ENCODE results near the gene CD34. TPM values are rescaled to one million over a fixed set of nuclear protein-coding genes. Genes with fewer than 3 reads are reported as not detected.

Gene CD34
- total RNA-seq, 1 experiment from 2014 or later, result not detected

- H3K9me2 ChIP-seq (ENCODE audit: insufficient read depth), result no peaks in the 10 kb centered on the region
- H3K4me3 ChIP-seq, result no peak overlapping the region
- ChIA-PET CTCF (interaction anchor here (0.5 kb wide), 1 partner anchor 84 kb away, joined by 6 read pairs; no protein-coding TSS in a partner anchor), POLR2A (ENCODE audit: unreplicated experiment) (no interaction called here)
- no peaks in the 10 kb centered on the region for H4K20me1 ChIP-seq (ENCODE audit: insufficient read depth)
- no peak for TF ChIP-seq CTCF (conservative IDR thresholded peaks at IDR 0.05)
- no peak for TF ChIP-seq EZH2 (IDR thresholded peaks at IDR 0.05; ENCODE audit: low read depth)
- H3K27me3 ChIP-seq (ENCODE audit: insufficient read depth, low read depth), result no peaks in the 10 kb centered on the region; the same call in 1 of the 2 replicates
- H3K79me2 ChIP-seq (ENCODE audit: low read depth), result no peaks in the 10 kb centered on the region
- intact Hi-C loops (cut with micrococcal nuclease; ENCODE audit: unreplicated experiment), result no loop called here
- no peaks in the 10 kb centered on the region for H3K36me3 ChIP-seq (ENCODE audit: low read depth)
- H3F3A ChIP-seq (ENCODE audit: insufficient read depth, low read depth), result no peaks in the 10 kb centered on the region
- no peaks in the 10 kb centered on the region for H3K4me1 ChIP-seq (replicated peaks; ENCODE audit: insufficient read depth)
- H3K4me2 ChIP-seq, result no peak overlapping the region
- DNase-seq, result no peak
- no peaks in the 10 kb centered on the region for H3K9me3 ChIP-seq (ENCODE audit: insufficient read depth, low read depth)
- no TSS peak for BruUV-seq (replicated peaks)
- H2AFZ ChIP-seq, result no peak overlapping the region
- H3K27ac ChIP-seq, result no peak overlapping the region
Measured at GRCh38 chr1:207938016-207938415, 27.1 kb upstream of the CD34 start.

DNA sequence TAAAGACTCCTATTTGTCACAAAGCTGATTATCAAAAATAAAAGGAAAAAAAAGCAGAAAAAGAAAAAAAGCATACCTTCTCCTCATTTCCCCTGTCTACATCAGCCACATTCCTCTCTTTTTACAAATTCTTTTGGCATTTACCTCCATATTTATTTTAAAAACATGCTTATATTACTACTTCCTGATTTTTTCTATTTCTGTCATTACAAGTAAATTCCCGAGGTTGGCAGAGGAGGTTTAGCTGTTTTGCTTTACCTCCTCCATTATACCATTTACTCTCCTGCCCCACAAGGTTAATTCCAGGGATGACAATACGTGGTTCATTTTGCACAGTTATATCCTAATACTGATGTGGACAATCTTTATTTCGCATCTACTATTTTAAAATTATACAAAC is 26.3 kb upstream of the CD34 start:
- TF ChIP-seq CTCF (conservative IDR thresholded peaks at IDR 0.05) (no peak), EZH2 (IDR thresholded peaks at IDR 0.05; ENCODE audit: low read depth) (no peak)
- Histone ChIP-seq H3K27me3 (ENCODE audit: insufficient read depth, low read depth) (no peaks in the 10 kb centered on the region; the same call in 1 of the 2 replicates), H3K36me3 (ENCODE audit: low read depth) (no peaks in the 10 kb centered on the region), H3K4me3 (no peak overlapping the region), H3K4me1 (replicated peaks; ENCODE audit: insufficient read depth) (no peaks in the 10 kb centered on the region), H3K79me2 (ENCODE audit: low read depth) (no peaks in the 10 kb centered on the region), H3K9me3 (ENCODE audit: insufficient read depth, low read depth) (no peaks in the 10 kb centered on the region), H3K4me2 (no peak overlapping the region), H3K27ac (no peak overlapping the region), H3F3A (ENCODE audit: insufficient read depth, low read depth) (no peaks in the 10 kb centered on the region), H2AFZ (no peak overlapping the region), H4K20me1 (ENCODE audit: insufficient read depth) (no peaks in the 10 kb centered on the region), H3K9me2 (ENCODE audit: insufficient read depth) (no peaks in the 10 kb centered on the region)
- DNase-seq, result no peak
- intact Hi-C loops (cut with micrococcal nuclease; ENCODE audit: unreplicated experiment), result no loop called here
- POLR2A ChIA-PET (ENCODE audit: unreplicated experiment), result no interaction called here
- CTCF ChIA-PET, result no interaction called here
- BruUV-seq (replicated peaks), result no TSS peak

DNA sequence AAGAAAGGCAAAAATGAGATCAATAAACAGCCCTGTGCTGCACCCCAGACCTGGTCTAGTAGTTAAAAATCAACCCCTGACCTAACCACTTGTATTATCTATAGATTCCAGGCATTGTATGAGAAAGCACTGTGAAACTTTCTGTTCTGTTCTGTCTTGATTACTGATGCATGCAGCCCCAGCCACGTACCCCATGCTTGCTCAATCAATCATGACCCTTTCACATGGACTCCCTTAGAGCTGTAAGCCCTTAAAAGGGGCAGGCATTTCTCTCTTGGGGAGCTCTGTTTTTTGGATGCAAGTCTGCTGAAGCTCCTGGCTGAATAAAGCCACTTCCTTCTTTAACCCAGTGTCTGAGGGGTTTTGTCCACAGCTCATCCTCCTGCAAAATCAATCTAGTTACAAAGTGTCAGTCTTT is 24.2 kb upstream of the CD34 start:
- DNase-seq, result no peak
- Histone ChIP-seq H2AFZ (no peak overlapping the region), H3K27ac (no peak overlapping the region), H3F3A (ENCODE audit: insufficient read depth, low read depth) (no peaks in the 10 kb centered on the region), H3K79me2 (ENCODE audit: low read depth) (no peaks in the 10 kb centered on the region), H3K4me1 (replicated peaks; ENCODE audit: insufficient read depth) (no peaks in the 10 kb centered on the region), H3K27me3 (ENCODE audit: insufficient read depth, low read depth) (no peaks in the 10 kb centered on the region), H3K36me3 (ENCODE audit: low read depth) (no peaks in the 10 kb centered on the region), H3K9me2 (ENCODE audit: insufficient read depth) (no peaks in the 10 kb centered on the region), H3K4me2 (no peak overlapping the region), H4K20me1 (ENCODE audit: insufficient read depth) (no peaks in the 10 kb centered on the region), H3K9me3 (ENCODE audit: insufficient read depth, low read depth) (no peaks in the 10 kb centered on the region), H3K4me3 (no peak overlapping the region)
- TF ChIP-seq EZH2 (IDR thresholded peaks at IDR 0.05; ENCODE audit: low read depth) (no peak), CTCF (conservative IDR thresholded peaks at IDR 0.05) (no peak)
- CTCF ChIA-PET, result no interaction called here
- no TSS peak for BruUV-seq (replicated peaks)
- POLR2A ChIA-PET (ENCODE audit: unreplicated experiment), result no interaction called here
- intact Hi-C loops (cut with micrococcal nuclease; ENCODE audit: unreplicated experiment), result no loop called here

Data from PC-9 (cell line).